PFSK-1 (cell line): ENCODE measurements around the gene GAS2L3.

Source experiments
- FOXP2 ChIP-seq: optimal IDR thresholded peaks from 2 replicates; pipeline ENCODE3; 2011; ENCODE audit warnings: borderline replicate concordance, control low read depth, inconsistent platforms; ENCODE audit not compliant: insufficient read depth; ENCODE audit errors: extremely low read length, extremely low read depth
- POLR2AphosphoS5 ChIP-seq: IDR thresholded peaks from 2 replicates; pipeline ENCODE4 v1.6.1; 2012; ENCODE audit warnings: low read depth, mild to moderate bottlenecking, control low read depth, low read length, moderate library complexity
- REST ChIP-seq, 2 experiments: IDR thresholded peaks; 2 replicates each; pipeline versions ENCODE4 v1.6.1 to v1.8.0; 2011 to 2012; ENCODE audit warnings: low read depth in 2 of 2, low read length in 2 of 2, control low read depth in 1 of 2, inconsistent platforms in 1 of 2, mild to moderate bottlenecking in 1 of 2, moderate library complexity in 1 of 2; ENCODE audit not compliant: insufficient read depth in 1 of 2
- SIN3A ChIP-seq: IDR thresholded peaks from 2 replicates; pipeline ENCODE4 v1.6.1; 2012; ENCODE audit warnings: mild to moderate bottlenecking, low read length, moderate library complexity, borderline replicate concordance; ENCODE audit not compliant: insufficient read depth
- TAF1 ChIP-seq: IDR thresholded peaks from 2 replicates; pipeline ENCODE4 v1.6.1; 2012; ENCODE audit warnings: low read length, control low read depth, borderline replicate concordance; ENCODE audit not compliant: insufficient read depth

- TF ChIP-seq POLR2AphosphoS5, result no peak
- TF ChIP-seq REST (IDR thresholded peaks at IDR 0.05; ENCODE audit: insufficient read depth in 1 of 2, low read depth in 2 of 2, low read length in 2 of 2), result no peak
- TF ChIP-seq SIN3A, result no peak
- TF ChIP-seq TAF1, result no peak
- no peak for TF ChIP-seq FOXP2
Measured at GRCh38 chr12:100565987-100566545, 7.4 kb upstream of the GAS2L3 start.
